ENCODE measurements around the gene TIMM10.

DNA sequence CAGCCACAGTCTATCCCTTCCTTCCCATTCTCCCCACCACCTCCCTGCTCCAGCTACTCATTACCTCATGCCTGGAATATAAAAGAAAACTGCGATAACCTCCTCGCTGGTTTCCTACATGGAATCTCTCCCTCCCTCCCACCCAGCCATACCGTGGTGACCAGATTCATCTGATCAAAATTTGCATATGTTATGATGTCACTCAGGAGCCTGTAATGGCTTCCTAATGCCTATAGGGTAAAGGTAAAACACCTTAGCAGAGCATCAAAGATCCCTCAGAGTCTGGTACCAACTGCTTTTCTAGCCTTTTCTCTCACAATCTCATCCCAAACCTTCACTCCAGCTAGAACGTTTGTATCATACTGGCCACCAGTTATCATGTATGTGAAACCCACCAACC, 50.6 kb downstream of the TIMM10 start:
- TF ChIP-seq, protein P1, sequence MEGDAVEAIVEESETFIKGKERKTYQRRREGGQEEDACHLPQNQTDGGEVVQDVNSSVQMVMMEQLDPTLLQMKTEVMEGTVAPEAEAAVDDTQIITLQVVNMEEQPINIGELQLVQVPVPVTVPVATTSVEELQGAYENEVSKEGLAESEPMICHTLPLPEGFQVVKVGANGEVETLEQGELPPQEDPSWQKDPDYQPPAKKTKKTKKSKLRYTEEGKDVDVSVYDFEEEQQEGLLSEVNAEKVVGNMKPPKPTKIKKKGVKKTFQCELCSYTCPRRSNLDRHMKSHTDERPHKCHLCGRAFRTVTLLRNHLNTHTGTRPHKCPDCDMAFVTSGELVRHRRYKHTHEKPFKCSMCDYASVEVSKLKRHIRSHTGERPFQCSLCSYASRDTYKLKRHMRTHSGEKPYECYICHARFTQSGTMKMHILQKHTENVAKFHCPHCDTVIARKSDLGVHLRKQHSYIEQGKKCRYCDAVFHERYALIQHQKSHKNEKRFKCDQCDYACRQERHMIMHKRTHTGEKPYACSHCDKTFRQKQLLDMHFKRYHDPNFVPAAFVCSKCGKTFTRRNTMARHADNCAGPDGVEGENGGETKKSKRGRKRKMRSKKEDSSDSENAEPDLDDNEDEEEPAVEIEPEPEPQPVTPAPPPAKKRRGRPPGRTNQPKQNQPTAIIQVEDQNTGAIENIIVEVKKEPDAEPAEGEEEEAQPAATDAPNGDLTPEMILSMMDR (IDR thresholded peaks at IDR 0.05) = no peak
- TF ChIP-seq POLR2AphosphoS5 (IDR thresholded peaks at IDR 0.05; ENCODE audit: low read depth, low read length) = no peak
- TF ChIP-seq, protein P2, sequence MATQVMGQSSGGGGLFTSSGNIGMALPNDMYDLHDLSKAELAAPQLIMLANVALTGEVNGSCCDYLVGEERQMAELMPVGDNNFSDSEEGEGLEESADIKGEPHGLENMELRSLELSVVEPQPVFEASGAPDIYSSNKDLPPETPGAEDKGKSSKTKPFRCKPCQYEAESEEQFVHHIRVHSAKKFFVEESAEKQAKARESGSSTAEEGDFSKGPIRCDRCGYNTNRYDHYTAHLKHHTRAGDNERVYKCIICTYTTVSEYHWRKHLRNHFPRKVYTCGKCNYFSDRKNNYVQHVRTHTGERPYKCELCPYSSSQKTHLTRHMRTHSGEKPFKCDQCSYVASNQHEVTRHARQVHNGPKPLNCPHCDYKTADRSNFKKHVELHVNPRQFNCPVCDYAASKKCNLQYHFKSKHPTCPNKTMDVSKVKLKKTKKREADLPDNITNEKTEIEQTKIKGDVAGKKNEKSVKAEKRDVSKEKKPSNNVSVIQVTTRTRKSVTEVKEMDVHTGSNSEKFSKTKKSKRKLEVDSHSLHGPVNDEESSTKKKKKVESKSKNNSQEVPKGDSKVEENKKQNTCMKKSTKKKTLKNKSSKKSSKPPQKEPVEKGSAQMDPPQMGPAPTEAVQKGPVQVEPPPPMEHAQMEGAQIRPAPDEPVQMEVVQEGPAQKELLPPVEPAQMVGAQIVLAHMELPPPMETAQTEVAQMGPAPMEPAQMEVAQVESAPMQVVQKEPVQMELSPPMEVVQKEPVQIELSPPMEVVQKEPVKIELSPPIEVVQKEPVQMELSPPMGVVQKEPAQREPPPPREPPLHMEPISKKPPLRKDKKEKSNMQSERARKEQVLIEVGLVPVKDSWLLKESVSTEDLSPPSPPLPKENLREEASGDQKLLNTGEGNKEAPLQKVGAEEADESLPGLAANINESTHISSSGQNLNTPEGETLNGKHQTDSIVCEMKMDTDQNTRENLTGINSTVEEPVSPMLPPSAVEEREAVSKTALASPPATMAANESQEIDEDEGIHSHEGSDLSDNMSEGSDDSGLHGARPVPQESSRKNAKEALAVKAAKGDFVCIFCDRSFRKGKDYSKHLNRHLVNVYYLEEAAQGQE (IDR thresholded peaks at IDR 0.05; ENCODE audit: insufficient read depth in 1 of 2, low read depth in 2 of 2, low read length in 1 of 2) = no peak
- no peak for TF ChIP-seq TCF7L2 (IDR thresholded peaks at IDR 0.05; ENCODE audit: low read depth, low read length)
